PC-3 (cell line): ENCODE measurements around the gene TAB3. TPM values are rescaled to one million over a fixed set of nuclear protein-coding genes. Genes with fewer than 3 reads are reported as not detected.

ENCODE experiments used
- ATAC-seq: fragments of 200-7000 bp; cut with Tn5 transposase; 2 replicates; pipeline ENCODE4 v1.9.1; 2020; ENCODE audit warnings: mild to moderate bottlenecking, moderate library complexity
- BruUV-seq: library from RNA; stranded (reverse); fragments of 400-500 nt; replicated peaks from 2 replicates; lab custom pipeline; 2021; lab: Mats Ljungman, UMichigan
- CTCF ChIA-PET: fragments of 300-600 bp; sonication (Branson Sonifier 250); formaldehyde crosslinking; loops from one replicate; lab custom pipeline; 2022; ENCODE audit warnings: antibody characterized with exemption; lab: Charles Lee
- POLR2A ChIA-PET: fragments of 300-600 bp; sonication (Branson Sonifier 250); formaldehyde crosslinking; loops from one replicate; lab custom pipeline; 2022; ENCODE audit warnings: antibody characterized with exemption; ENCODE audit not compliant: unreplicated experiment; lab: Charles Lee
- DNase-seq: peaks from one replicate; pipeline ENCODE4 v3.0.0-alpha.2; 2015
- H2AFZ ChIP-seq: fragments of 300-600 bp; sonication (generic); 2 replicates; pipeline ENCODE4 v1.6.0; 2016; ENCODE audit warnings: antibody characterized with exemption, low read length
- H3F3A ChIP-seq: fragments of 300-600 bp; sonication (generic); one replicate; pipeline ENCODE4 v1.6.0; 2017; ENCODE audit warnings: antibody characterized with exemption, low read length, control low read depth, mild to moderate bottlenecking; ENCODE audit not compliant: unreplicated experiment
- H3K27ac ChIP-seq: fragments of 300-600 bp; sonication (generic); 2 replicates; pipeline ENCODE4 v1.5.1; 2016; ENCODE audit warnings: mild to moderate bottlenecking, low read length
- H3K27me3 ChIP-seq: fragments of 300-600 bp; sonication (generic); 2 replicates; pipeline ENCODE4 v1.6.1; 2016; ENCODE audit warnings: low read length, mixed read lengths
- H3K36me3 ChIP-seq: fragments of 300-600 bp; sonication (generic); 2 replicates; pipeline ENCODE4 v1.6.1; 2016; ENCODE audit warnings: low read depth, mixed run types, low read length, mixed read lengths
- H3K4me1 ChIP-seq: fragments of 300-600 bp; sonication (generic); 2 replicates; pipeline ENCODE4 v1.5.1; 2016; ENCODE audit warnings: low read length; ENCODE audit not compliant: insufficient read depth
- H3K4me2 ChIP-seq: fragments of 300-600 bp; sonication (generic); 2 replicates; pipeline ENCODE4 v1.6.0; 2016; ENCODE audit warnings: low read length
- H3K4me3 ChIP-seq: fragments of 300-600 bp; sonication (generic); 2 replicates; pipeline ENCODE4 v1.5.1; 2016; ENCODE audit warnings: mild to moderate bottlenecking, low read length, mixed read lengths
- H3K79me2 ChIP-seq: fragments of 300-600 bp; sonication (generic); 2 replicates; pipeline ENCODE4 v1.6.1; 2017; ENCODE audit warnings: low read length, mixed read lengths
- H3K9ac ChIP-seq: fragments of 300-600 bp; sonication (generic); 2 replicates; pipeline ENCODE4 v1.6.0; 2016; ENCODE audit warnings: mild to moderate bottlenecking, low read length
- H3K9me2 ChIP-seq: fragments of 300-600 bp; sonication (generic); replicated peaks from 2 replicates; pipeline ENCODE4 v1.6.1; 2016; ENCODE audit warnings: mixed run types, low read length, mixed read lengths
- H3K9me3 ChIP-seq: fragments of 300-600 bp; sonication (generic); 2 replicates; pipeline ENCODE4 v1.6.1; 2016; ENCODE audit warnings: low read length, mixed read lengths
- H4K20me1 ChIP-seq: fragments of 300-600 bp; sonication (generic); 2 replicates; pipeline ENCODE4 v1.6.1; 2016; ENCODE audit warnings: low read length, mixed read lengths
- EZH2 ChIP-seq: fragments of 300-600 bp; sonication (generic); IDR thresholded peaks from one replicate; pipeline ENCODE4 v1.6.1; 2017; ENCODE audit warnings: antibody characterized with exemption, mild to moderate bottlenecking, low read length; ENCODE audit not compliant: unreplicated experiment
- EZH2phosphoT487 ChIP-seq: fragments of 300-600 bp; sonication (generic); IDR thresholded peaks from 2 replicates; pipeline ENCODE4 v1.6.1; 2018; ENCODE audit warnings: mild to moderate bottlenecking, antibody characterized with exemption, low read length, borderline replicate concordance
- intact Hi-C: fragments of 100-400 bp; cut with micrococcal nuclease; formaldehyde crosslinking; loops from 2 replicates; pipeline ENCODE4 v1.9.0; 2023
- total RNA-seq: library from RNA; depleted of rRNA; stranded (reverse); fragments of >200 nt; gene quantifications from 2 replicates; pipeline ENCODE4 v1.2.3, GENCODE V29; 2014
- TF ChIP-seq, protein P1 (sequence below): fragments of 300-600 bp; sonication (generic); conservative IDR thresholded peaks from 2 replicates; pipeline ENCODE4 v1.5.1; 2017; ENCODE audit warnings: antibody characterized with exemption, low read depth, mild to moderate bottlenecking, low read length

TAB3 gene
- total RNA-seq, 1 experiment from 2014 or later = 18.6 TPM

DNA sequence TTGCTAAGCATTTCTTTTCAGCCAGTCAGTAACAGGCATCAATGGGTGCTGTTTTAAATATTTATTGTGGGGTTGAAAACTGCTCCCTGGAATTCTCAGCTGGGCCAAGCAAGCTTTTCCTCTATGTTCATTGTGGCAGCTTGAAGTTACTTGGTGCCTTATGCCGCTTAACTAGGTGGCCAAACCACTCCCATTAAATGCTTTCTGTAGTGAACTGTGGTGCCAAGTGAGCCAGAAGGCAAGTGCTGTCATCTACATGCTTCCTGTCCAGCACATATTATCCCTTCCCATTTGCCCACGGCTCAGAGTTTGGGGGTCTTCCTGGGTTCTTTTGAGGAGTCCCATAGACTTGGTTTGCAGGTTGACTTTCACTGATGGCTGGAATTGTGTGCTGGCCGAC, 64.8 kb downstream of the TAB3 start:
- ChIA-PET CTCF (no interaction called here), POLR2A (no interaction called here)
- Histone ChIP-seq H3F3A (no peaks in the 10 kb centered on the region), H3K9me3 (no peaks in the 10 kb centered on the region), H3K4me1 (no peaks in the 10 kb centered on the region), H3K36me3 (no peaks in the 10 kb centered on the region), H2AFZ (no peak overlapping the region), H3K27me3 (0 out of 2 replicates have a peak, but pooled peaks cover 3% of the 10 kb centered on the region), H3K27ac (no peak overlapping the region), H3K4me3 (no peak overlapping the region), H3K79me2 (no peaks in the 10 kb centered on the region), H4K20me1 (no peaks in the 10 kb centered on the region), H3K9me2 (no peaks in the 10 kb centered on the region), H3K9ac (no peak overlapping the region), H3K4me2 (no peak overlapping the region)
- intact Hi-C loops = loop anchor here (10.0 kb wide), 2 partner anchors 151 to 189 kb away; no protein-coding TSS in a partner anchor
- no TSS peak for BruUV-seq
- DNase-seq = no peak
- ATAC-seq = no peak
- TF ChIP-seq, protein P1, sequence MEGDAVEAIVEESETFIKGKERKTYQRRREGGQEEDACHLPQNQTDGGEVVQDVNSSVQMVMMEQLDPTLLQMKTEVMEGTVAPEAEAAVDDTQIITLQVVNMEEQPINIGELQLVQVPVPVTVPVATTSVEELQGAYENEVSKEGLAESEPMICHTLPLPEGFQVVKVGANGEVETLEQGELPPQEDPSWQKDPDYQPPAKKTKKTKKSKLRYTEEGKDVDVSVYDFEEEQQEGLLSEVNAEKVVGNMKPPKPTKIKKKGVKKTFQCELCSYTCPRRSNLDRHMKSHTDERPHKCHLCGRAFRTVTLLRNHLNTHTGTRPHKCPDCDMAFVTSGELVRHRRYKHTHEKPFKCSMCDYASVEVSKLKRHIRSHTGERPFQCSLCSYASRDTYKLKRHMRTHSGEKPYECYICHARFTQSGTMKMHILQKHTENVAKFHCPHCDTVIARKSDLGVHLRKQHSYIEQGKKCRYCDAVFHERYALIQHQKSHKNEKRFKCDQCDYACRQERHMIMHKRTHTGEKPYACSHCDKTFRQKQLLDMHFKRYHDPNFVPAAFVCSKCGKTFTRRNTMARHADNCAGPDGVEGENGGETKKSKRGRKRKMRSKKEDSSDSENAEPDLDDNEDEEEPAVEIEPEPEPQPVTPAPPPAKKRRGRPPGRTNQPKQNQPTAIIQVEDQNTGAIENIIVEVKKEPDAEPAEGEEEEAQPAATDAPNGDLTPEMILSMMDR = no peak
- TF ChIP-seq EZH2 (no peak), EZH2phosphoT487 (no peak)

DNA sequence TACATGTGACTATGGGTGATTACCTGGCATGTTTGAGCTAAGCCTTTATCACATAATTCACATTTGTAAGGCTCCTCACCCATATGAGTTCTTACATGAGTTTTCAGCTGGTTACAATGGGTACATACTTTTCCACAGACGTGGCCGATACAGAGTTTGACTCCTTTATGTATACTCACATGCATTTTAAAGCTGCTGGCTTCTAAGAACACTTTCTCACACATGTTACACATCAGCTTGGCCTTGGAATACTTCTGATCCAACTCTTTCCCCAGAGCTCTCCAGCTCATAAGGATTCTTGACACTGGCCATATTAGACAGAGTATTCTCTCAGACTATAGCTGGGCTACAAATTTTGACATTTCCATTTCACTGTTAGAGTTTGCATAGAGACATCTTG, 66.3 kb downstream of the TAB3 start:
- Histone ChIP-seq H3K4me2 (no peak overlapping the region), H2AFZ (no peak overlapping the region), H3K4me3 (no peak overlapping the region), H3K9me3 (no peaks in the 10 kb centered on the region), H3K4me1 (no peaks in the 10 kb centered on the region), H4K20me1 (no peaks in the 10 kb centered on the region), H3K9me2 (no peaks in the 10 kb centered on the region), H3K27ac (no peak overlapping the region), H3F3A (no peaks in the 10 kb centered on the region), H3K79me2 (no peaks in the 10 kb centered on the region), H3K9ac (no peak overlapping the region), H3K36me3 (no peaks in the 10 kb centered on the region), H3K27me3 (0 out of 2 replicates have a peak, but pooled peaks cover 3% of the 10 kb centered on the region)
- no TSS peak for BruUV-seq
- DNase-seq (no peak), ATAC-seq (no peak)
- no peak for TF ChIP-seq EZH2
- intact Hi-C loops = loop anchor here (10.0 kb wide), 2 partner anchors 152 to 188 kb away; no protein-coding TSS in a partner anchor
- ChIA-PET CTCF (no interaction called here), POLR2A (no interaction called here)

DNA sequence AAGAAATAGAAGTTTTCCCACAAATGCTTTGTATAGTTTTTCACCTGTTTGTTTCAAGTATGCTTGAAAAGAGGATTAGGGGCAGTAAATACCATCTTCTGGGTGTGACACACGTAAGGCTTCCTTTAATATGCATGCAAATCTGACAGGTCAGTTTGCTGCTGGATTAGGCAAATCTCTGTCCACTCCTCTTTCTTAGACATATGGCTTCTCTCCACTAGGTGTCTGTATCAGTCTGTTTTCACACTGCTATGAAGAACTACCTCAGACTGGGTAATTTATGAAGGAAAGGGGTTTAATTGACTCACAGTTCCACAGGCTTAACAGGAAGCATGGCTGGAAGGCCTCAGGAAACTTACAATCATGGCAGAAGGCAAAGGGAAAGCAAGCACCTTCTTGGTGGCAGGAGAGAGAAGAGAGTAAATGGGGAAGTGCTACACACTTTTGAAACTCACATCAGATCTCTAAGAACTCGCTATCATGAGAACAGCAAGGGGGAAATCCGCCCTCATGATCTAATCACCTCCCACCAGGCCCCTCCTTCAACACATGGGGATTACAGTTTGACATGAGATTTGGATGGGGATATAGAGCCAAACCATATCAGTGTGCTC, 66.9 kb downstream of the TAB3 start:
- no peak overlapping the region for H3K27ac ChIP-seq
- no peak overlapping the region for H3K9ac ChIP-seq
- TF ChIP-seq, protein P1 = peak; percentile 38; the same call in 1 of the 2 replicates
- TF ChIP-seq EZH2 = no peak
- H3K36me3 ChIP-seq = no peaks in the 10 kb centered on the region
- DNase-seq (peak; percentile 28), ATAC-seq (peak; percentile 42; the same call in 1 of the 2 replicates)
- H3K9me3 ChIP-seq = no peaks in the 10 kb centered on the region
- H2AFZ ChIP-seq = no peak overlapping the region
- ChIA-PET CTCF (no interaction called here), POLR2A (no interaction called here)
- H3K27me3 ChIP-seq = 0 out of 2 replicates have a peak, but pooled peaks cover 3% of the 10 kb centered on the region
- H3K4me1 ChIP-seq = no peaks in the 10 kb centered on the region
- intact Hi-C loops = loop anchor here (10.0 kb wide), 2 partner anchors 153 to 187 kb away; no protein-coding TSS in a partner anchor
- no peaks in the 10 kb centered on the region for H3F3A ChIP-seq
- H3K4me3 ChIP-seq = no peak overlapping the region
- no peak overlapping the region for H3K4me2 ChIP-seq
- H3K9me2 ChIP-seq = no peaks in the 10 kb centered on the region
- H4K20me1 ChIP-seq = no peaks in the 10 kb centered on the region
- no TSS peak for BruUV-seq
- H3K79me2 ChIP-seq = no peaks in the 10 kb centered on the region
